AG10803 (cell line): ENCODE measurements around the gene ZNF827.

Experiments used
- DNase-seq: peaks from one replicate; pipeline ENCODE4 v3.0.0; 2010; ENCODE audit warnings: low read depth
- H3K4me3 ChIP-seq: 2 replicates; pipeline ENCODE4 v1.5.1; 2011; ENCODE audit warnings: mild to moderate bottlenecking, low read length, control low read depth
- CTCF ChIP-seq: conservative IDR thresholded peaks from 2 replicates; pipeline ENCODE4 v1.5.1; 2011; ENCODE audit warnings: mild to moderate bottlenecking, low read length, control low read depth, inconsistent platforms

Gene ZNF827

DNA sequence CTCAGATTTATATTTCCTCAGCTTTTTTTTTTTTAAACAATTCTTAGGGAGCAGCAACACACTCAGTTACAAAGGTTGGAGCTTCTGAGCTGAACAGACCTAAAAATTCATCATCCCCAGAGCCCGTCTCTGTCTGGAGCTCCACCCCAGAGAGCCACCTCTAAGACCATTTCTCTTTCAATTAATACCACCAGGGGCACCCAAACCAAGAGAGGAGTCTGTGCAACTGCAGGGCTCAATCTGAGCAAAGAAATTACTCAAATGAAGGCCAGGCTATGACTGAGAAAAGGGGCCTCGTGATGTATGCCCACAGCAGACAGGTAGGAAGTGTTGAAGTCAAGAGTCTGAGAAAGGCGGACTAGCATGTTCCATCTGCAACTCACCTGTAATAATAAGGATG, 163.2 kb downstream of the ZNF827 start:
- TF ChIP-seq CTCF = no peak
- DNase-seq = no peak

GRCh38 chr4:145774473-145774872, 164.2 kb downstream of the ZNF827 start:
- DNase-seq = no peak
- H3K4me3 ChIP-seq = no peak overlapping the region
- no peak for TF ChIP-seq CTCF

More for the DNA sequence above, 163.2 kb downstream of the ZNF827 start:
- no peak overlapping the region for H3K4me3 ChIP-seq

DNA sequence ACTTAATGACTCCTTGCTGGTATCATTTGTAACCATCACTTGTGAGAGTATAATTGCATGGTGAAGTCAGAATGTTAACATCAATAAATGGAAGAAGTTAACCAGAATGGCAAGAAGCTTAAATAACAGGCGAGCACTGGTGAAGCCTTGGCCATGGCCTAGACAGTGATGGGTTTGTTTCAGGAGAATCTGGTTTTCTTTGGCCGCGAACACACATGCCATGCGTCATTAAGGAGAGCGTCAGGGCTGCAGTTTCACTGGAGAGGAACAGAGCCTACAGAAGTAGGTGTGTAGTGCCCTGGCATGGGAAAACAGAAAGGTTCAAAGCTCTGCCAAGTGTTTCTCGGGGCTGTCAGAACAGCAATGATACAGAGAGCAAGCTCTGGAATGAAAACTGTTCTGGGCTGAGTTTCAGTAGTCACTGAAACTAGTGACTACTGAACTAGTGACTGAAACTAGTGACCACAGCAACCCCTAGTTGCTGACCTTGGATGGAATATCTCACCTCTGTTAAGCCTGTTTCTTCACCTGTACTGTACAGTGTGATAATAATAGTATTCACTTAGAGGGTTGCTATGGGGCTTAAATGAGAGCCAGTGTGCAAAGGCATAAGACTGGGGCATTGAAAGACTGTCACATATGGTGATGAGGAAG, 164.9 kb downstream of the ZNF827 start:
- TF ChIP-seq CTCF = no peak
- H3K4me3 ChIP-seq = no peak overlapping the region
- DNase-seq = no peak

DNA sequence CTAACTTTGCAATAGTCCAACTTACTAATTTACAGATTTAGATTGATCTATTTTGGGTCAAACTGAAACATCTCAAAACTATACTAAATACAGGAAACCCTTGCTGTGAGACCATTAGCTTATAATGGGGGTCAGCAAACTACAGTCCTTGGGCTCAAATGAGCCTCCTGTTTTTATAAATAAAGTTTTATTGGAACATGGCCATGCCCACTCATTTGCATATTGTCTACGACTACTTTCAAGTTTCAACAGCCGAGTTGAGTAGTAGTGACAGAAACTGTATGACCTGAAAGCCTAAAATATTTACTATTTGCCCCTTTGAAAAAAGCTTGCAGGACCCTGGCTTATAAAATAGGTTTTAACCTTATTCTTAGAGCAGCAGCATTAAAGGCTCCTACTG, 166.3 kb downstream of the ZNF827 start:
- TF ChIP-seq CTCF = no peak
- no peak for DNase-seq
- no peak overlapping the region for H3K4me3 ChIP-seq

DNA sequence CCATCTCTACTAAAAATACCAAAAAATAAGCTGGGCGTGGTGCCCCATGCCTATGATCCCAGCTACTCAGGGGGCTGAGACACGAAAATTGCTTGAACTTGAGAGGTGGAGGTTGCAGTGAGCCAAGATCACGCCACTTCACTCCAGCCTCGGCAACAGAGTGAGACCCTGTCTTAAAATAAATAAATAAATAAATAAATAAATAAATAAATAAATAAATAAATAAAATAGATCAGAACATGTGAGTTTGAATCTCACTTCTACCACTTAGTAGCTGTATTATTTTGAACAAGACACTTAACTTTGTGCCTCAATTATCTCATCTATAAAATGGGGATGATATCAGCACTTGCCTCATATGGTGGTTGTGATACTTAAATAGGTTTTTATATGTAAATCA, 168.5 kb downstream of the ZNF827 start:
- H3K4me3 ChIP-seq = no peak overlapping the region
- TF ChIP-seq CTCF = no peak
- no peak for DNase-seq

GRCh38 chr4:145769450-145770037, 169.1 kb downstream of the ZNF827 start:
- TF ChIP-seq CTCF = no peak
- no peak for DNase-seq
- H3K4me3 ChIP-seq = no peak overlapping the region

- no peak for TF ChIP-seq CTCF
- H3K4me3 ChIP-seq = no peak overlapping the region
- DNase-seq = no peak
These were observed 172.3 kb downstream of the ZNF827 start for GRCh38 chr4:145766273-145766672.
